ENCODE data around the gene PARD3B.

The PARD3B gene

GRCh38 chr2:204590063-204590462 is 44.8 kb downstream of the PARD3B start:
- no peak for DNase-seq
- no peak for ATAC-seq

GRCh38 chr2:204591225-204591624 is 46.0 kb downstream of the PARD3B start:
- DNase-seq (no peak), ATAC-seq (no peak)

- ATAC-seq (no peak), DNase-seq (no peak)
These were observed 58.8 kb downstream of the PARD3B start for GRCh38 chr2:204604061-204604460.

GRCh38 chr2:204608237-204608939 is 63.1 kb downstream of the PARD3B start:
- no peak for ATAC-seq
- no peak for DNase-seq

GRCh38 chr2:204611017-204611631 is 65.8 kb downstream of the PARD3B start:
- DNase-seq, result no peak
- ATAC-seq, result no peak

GRCh38 chr2:204611764-204612163 is 66.5 kb downstream of the PARD3B start:
- no peak for DNase-seq
- no peak for ATAC-seq

- no peak for ATAC-seq
- no peak for DNase-seq
These were observed 68.4 kb downstream of the PARD3B start for GRCh38 chr2:204613635-204614034.

GRCh38 chr2:204615456-204615855 is 70.2 kb downstream of the PARD3B start:
- no peak for ATAC-seq
- DNase-seq, result no peak

- DNase-seq (no peak), ATAC-seq (no peak)
These were observed 79.9 kb downstream of the PARD3B start for GRCh38 chr2:204625135-204625534.

GRCh38 chr2:204628926-204629712 is 83.8 kb downstream of the PARD3B start:
- DNase-seq (no peak), ATAC-seq (no peak)

- ATAC-seq (no peak), DNase-seq (no peak)
These were observed 87.1 kb downstream of the PARD3B start for GRCh38 chr2:204632410-204632809.

GRCh38 chr2:204634564-204634963 is 89.3 kb downstream of the PARD3B start:
- ATAC-seq (no peak), DNase-seq (no peak)

- ATAC-seq (no peak), DNase-seq (no peak)
These were observed 90.2 kb downstream of the PARD3B start for GRCh38 chr2:204635478-204635877.

- DNase-seq (no peak), ATAC-seq (no peak)
These were observed 93.4 kb downstream of the PARD3B start for GRCh38 chr2:204638471-204639194.

- ATAC-seq, result no peak
- no peak for DNase-seq
These were observed 98.1 kb downstream of the PARD3B start for GRCh38 chr2:204643326-204643725.

GRCh38 chr2:204645018-204645773 is 99.9 kb downstream of the PARD3B start:
- no peak for ATAC-seq
- no peak for DNase-seq

- DNase-seq (no peak), ATAC-seq (no peak)
These were observed 102.4 kb downstream of the PARD3B start for GRCh38 chr2:204647626-204648025.

- DNase-seq (no peak), ATAC-seq (no peak)
These were observed 105.3 kb downstream of the PARD3B start for GRCh38 chr2:204650611-204651010.

GRCh38 chr2:204652063-204652462 is 106.8 kb downstream of the PARD3B start:
- DNase-seq (no peak), ATAC-seq (no peak)

GRCh38 chr2:204654669-204655068 is 109.4 kb downstream of the PARD3B start:
- DNase-seq (no peak), ATAC-seq (no peak)

- ATAC-seq (no peak), DNase-seq (no peak)
These were observed 109.8 kb downstream of the PARD3B start for GRCh38 chr2:204655101-204655500.

GRCh38 chr2:204655626-204656025 is 110.4 kb downstream of the PARD3B start:
- ATAC-seq, result no peak
- DNase-seq, result no peak

All from stimulated activated naive CD8-positive, alpha-beta T cell treated with anti-CD3 and anti-CD28 coated beads, Interleukin-15, Interleukin-2, amounts not matched to agents 100 U/mL and 50 U/mL, for 24 hours (primary cell).